Amniotic epithelial cell (primary cell): ENCODE measurements around the gene NCK2.

Experiments
- DNase-seq: peaks from one replicate; pipeline ENCODE4 v3.0.0-alpha.2; 2010; ENCODE audit warnings: low read depth

Gene NCK2

GRCh38 chr2:105736145-105736544, 8.6 kb upstream of the NCK2 start:
- DNase-seq: no peak

- no peak for DNase-seq
These were observed 6.6 kb upstream of the NCK2 start for GRCh38 chr2:105737980-105738657.

- DNase-seq: no peak
These were observed 6.0 kb upstream of the NCK2 start for GRCh38 chr2:105738658-105739241.

GRCh38 chr2:105739426-105739825, 5.3 kb upstream of the NCK2 start:
- DNase-seq: no peak

GRCh38 chr2:105739944-105740530, 4.7 kb upstream of the NCK2 start:
- no peak for DNase-seq

GRCh38 chr2:105741174-105741573, 3.5 kb upstream of the NCK2 start:
- DNase-seq: no peak

- DNase-seq: no peak
These were observed 3.1 kb upstream of the NCK2 start for GRCh38 chr2:105741617-105742016.

GRCh38 chr2:105744091-105744908, 412 bp upstream of the NCK2 start:
- DNase-seq: peak; percentile 31

- DNase-seq: no peak
These were observed 1.7 kb downstream of the NCK2 start for GRCh38 chr2:105746177-105747080.

GRCh38 chr2:105747254-105747894, 2.7 kb downstream of the NCK2 start:
- no peak for DNase-seq

- DNase-seq: no peak
These were observed 3.3 kb downstream of the NCK2 start for GRCh38 chr2:105747991-105748390.

- DNase-seq: no peak
These were observed 3.9 kb downstream of the NCK2 start for GRCh38 chr2:105748566-105748965.

GRCh38 chr2:105749583-105750400, 5.1 kb downstream of the NCK2 start:
- peak; percentile 79 for DNase-seq

GRCh38 chr2:105750735-105751134, 6.0 kb downstream of the NCK2 start:
- DNase-seq: no peak

- DNase-seq: no peak
These were observed 6.6 kb downstream of the NCK2 start for GRCh38 chr2:105751272-105751671.

- no peak for DNase-seq
These were observed 8.1 kb downstream of the NCK2 start for GRCh38 chr2:105752691-105753358.

GRCh38 chr2:105753380-105753779, 8.7 kb downstream of the NCK2 start:
- DNase-seq: no peak

- DNase-seq: no peak
These were observed 9.3 kb downstream of the NCK2 start for GRCh38 chr2:105754011-105754410.

- DNase-seq: no peak
These were observed 10.3 kb downstream of the NCK2 start for GRCh38 chr2:105754994-105755393.

- no peak for DNase-seq
These were observed 11.2 kb downstream of the NCK2 start for GRCh38 chr2:105755895-105756294.
